Thoracic aorta (tissue), 2 donors: ENCODE results near the gene NRL. TPM values are rescaled to one million over a fixed set of nuclear protein-coding genes. Genes with fewer than 3 reads are reported as not detected.

Experiments used
- ATAC-seq: fragments of 150-250 bp; one replicate; pipeline ENCODE4 v1.8.0; 2017; ENCODE audit warnings: low read depth; ENCODE audit not compliant: insufficient number of reproducible peaks, low FRiP score
- DNase-seq: peaks from one replicate; pipeline ENCODE4 v3.0.0-alpha.2; 2020; ENCODE audit warnings: low spot score
- H3K27ac ChIP-seq, 2 donors: fragments of 200-600 bp; sonication (generic); 1 replicate in 1 of 2; 2 replicates in 1 of 2; pipeline ENCODE4 v1.5.1; 2016; ENCODE audit warnings: mild to moderate bottlenecking in 2 of 2, moderate library complexity in 2 of 2
- H3K27me3 ChIP-seq: fragments of 200-600 bp; sonication (generic); replicated peaks from 2 replicates; pipeline ENCODE4 v1.6.0; 2016; ENCODE audit warnings: mild to moderate bottlenecking; ENCODE audit not compliant: insufficient read depth
- H3K36me3 ChIP-seq: fragments of 200-600 bp; sonication (generic); one replicate; pipeline ENCODE4 v1.5.1; 2016
- H3K4me1 ChIP-seq, 2 donors: fragments of 200-600 bp; sonication (generic); 1 replicate in 1 of 2; 2 replicates in 1 of 2; pipeline versions ENCODE4 v1.5.1 to v1.6.0; 2016; ENCODE audit warnings: low read depth in 2 of 2, mild to moderate bottlenecking in 1 of 2; ENCODE audit not compliant: control insufficient read depth in 1 of 2
- H3K4me3 ChIP-seq: fragments of 200-600 bp; sonication (generic); 2 replicates; pipeline ENCODE4 v1.5.1; 2016; ENCODE audit warnings: mild to moderate bottlenecking
- H3K9me3 ChIP-seq: fragments of 200-600 bp; sonication (generic); 2 replicates; pipeline ENCODE4 v1.5.1; 2016
- CTCF ChIP-seq: fragments of 200-600 bp; sonication (generic); IDR thresholded peaks from one replicate; pipeline ENCODE4 v1.5.1; 2019; ENCODE audit warnings: antibody characterized with exemption
- total RNA-seq, 2 donors: library from RNA; depleted of rRNA; stranded (reverse); fragments of >200 nt; gene quantifications; one replicate each; pipeline versions ENCODE4 v1.1.0 to v1.2.3, GENCODE V29; 2016

The NRL gene
- total RNA-seq, 2 donors from 2014 or later = 0.92 to 6.1 TPM

GRCh38 chr14:24071836-24072430 lies 42.8 kb downstream of the NRL start:
- no peaks in the 10 kb centered on the region for H3K27me3 ChIP-seq
- H3K9me3 ChIP-seq = no peaks in the 10 kb centered on the region
- peaks cover 0 to 16% of the 10 kb centered on the region in 2 donors for H3K4me1 ChIP-seq
- no peak overlapping the region for H3K27ac ChIP-seq
- H3K36me3 ChIP-seq = no peaks in the 10 kb centered on the region
- DNase-seq (no peak), ATAC-seq (no peak)
- TF ChIP-seq CTCF = no peak
- H3K4me3 ChIP-seq = no peak overlapping the region

- no peak for DNase-seq
- Histone ChIP-seq H3K4me1 (peaks cover 0 to 16% of the 10 kb centered on the region in 2 donors), H3K27me3 (no peaks in the 10 kb centered on the region), H3K36me3 (no peaks in the 10 kb centered on the region), H3K4me3 (no peak within 1 kb of the TSS), H3K9me3 (no peaks in the 10 kb centered on the region), H3K27ac (no peak within 1 kb of the TSS)
- no peak for ATAC-seq
- no peak for TF ChIP-seq CTCF
Observed at GRCh38 chr14:24071144-24071697, 43.5 kb downstream of the NRL start, which contains the start of gene CPNE6. CPNE6 (plus strand) TSS chr14:24071562; CDS start chr14:24072937, 1,375 bp downstream.

- Histone ChIP-seq H3K27me3 (no peaks in the 10 kb centered on the region), H3K4me3 (no peak overlapping the region), H3K4me1 (peaks cover 0 to 16% of the 10 kb centered on the region in 2 donors), H3K36me3 (no peaks in the 10 kb centered on the region), H3K9me3 (no peaks in the 10 kb centered on the region), H3K27ac (no peak overlapping the region)
- ATAC-seq (no peak), DNase-seq (no peak)
- TF ChIP-seq CTCF = no peak
Observed at GRCh38 chr14:24070285-24071143, 44.2 kb downstream of the NRL start.

- DNase-seq = no peak
- Histone ChIP-seq H3K4me1 (peaks cover 0 to 16% of the 10 kb centered on the region in 2 donors), H3K27me3 (no peaks in the 10 kb centered on the region), H3K27ac (no peak overlapping the region), H3K36me3 (no peaks in the 10 kb centered on the region), H3K9me3 (no peaks in the 10 kb centered on the region), H3K4me3 (no peak overlapping the region)
- TF ChIP-seq CTCF = no peak
- no peak for ATAC-seq
Observed at GRCh38 chr14:24069411-24069735, 45.4 kb downstream of the NRL start.

GRCh38 chr14:24068711-24069410 lies 45.9 kb downstream of the NRL start:
- Histone ChIP-seq H3K4me1 (peaks cover 0 to 16% of the 10 kb centered on the region in 2 donors), H3K27me3 (no peaks in the 10 kb centered on the region), H3K27ac (no peak overlapping the region), H3K36me3 (no peaks in the 10 kb centered on the region), H3K4me3 (no peak overlapping the region), H3K9me3 (no peaks in the 10 kb centered on the region)
- ATAC-seq (no peak), DNase-seq (no peak)
- TF ChIP-seq CTCF = no peak
